OCI-LY7 (cell line): ENCODE results near the gene PLXNC1. TPM values are rescaled to one million over a fixed set of nuclear protein-coding genes. Genes with fewer than 3 reads are reported as not detected.
A peak's percentile ranks its signal among the peaks of the same experiment; 100 is the strongest.

Experiments
- BruUV-seq: library from RNA; stranded (reverse); fragments of 400-500 nt; replicated peaks from 2 replicates; lab custom pipeline; 2021; lab: Mats Ljungman, UMichigan
- CTCF ChIA-PET: fragments of 300-600 bp; sonication (Branson Sonifier 250); formaldehyde crosslinking; loops from one replicate; lab custom pipeline; 2022; ENCODE audit warnings: antibody characterized with exemption; ENCODE audit not compliant: unreplicated experiment; lab: Charles Lee
- POLR2A ChIA-PET: fragments of 300-600 bp; sonication (Branson Sonifier 250); formaldehyde crosslinking; loops from one replicate; lab custom pipeline; 2022; ENCODE audit warnings: antibody characterized with exemption; lab: Charles Lee
- DNase-seq: peaks from one replicate; pipeline ENCODE4 v3.0.0-alpha.2; 2015; ENCODE audit warnings: low spot score
- H2AFZ ChIP-seq: fragments of 200-600 bp; sonication (generic), shearing (Covaris generic); 2 replicates; pipeline ENCODE4 v1.6.1; 2014; ENCODE audit warnings: mild to moderate bottlenecking, antibody characterized with exemption, low read length, moderate library complexity
- H3K27ac ChIP-seq: fragments of 200-600 bp; sonication (generic); 2 replicates; pipeline ENCODE4 v1.5.1; 2014; ENCODE audit warnings: mixed run types, low read depth, mild to moderate bottlenecking, moderate library complexity, low read length, inconsistent platforms; ENCODE audit not compliant: poor library complexity, severe bottlenecking
- H3K36me3 ChIP-seq: fragments of 200-600 bp; sonication (generic); 2 replicates; pipeline ENCODE4 v1.6.1; 2014; ENCODE audit warnings: mild to moderate bottlenecking, antibody characterized with exemption, low read length, moderate library complexity, mixed read lengths; ENCODE audit not compliant: insufficient read depth
- H3K4me1 ChIP-seq: fragments of 200-600 bp; sonication (generic); 2 replicates; pipeline ENCODE4 v1.5.1; 2014; ENCODE audit warnings: mild to moderate bottlenecking, low read length; ENCODE audit not compliant: insufficient read depth, poor library complexity, severe bottlenecking
- H3K4me2 ChIP-seq: fragments of 200-600 bp; sonication (generic); 2 replicates; pipeline ENCODE4 v1.6.1; 2014; ENCODE audit warnings: mild to moderate bottlenecking, low read length
- H3K4me3 ChIP-seq: fragments of 200-600 bp; sonication (generic); 2 replicates; pipeline ENCODE4 v1.5.1; 2014; ENCODE audit warnings: mild to moderate bottlenecking, low read depth, low read length; ENCODE audit not compliant: poor library complexity, severe bottlenecking
- H3K79me2 ChIP-seq: fragments of 200-600 bp; sonication (generic); 2 replicates; pipeline ENCODE4 v1.6.1; 2016; ENCODE audit warnings: low read depth, mild to moderate bottlenecking, low read length, moderate library complexity, mixed read lengths; ENCODE audit not compliant: insufficient read depth
- H3K9me2 ChIP-seq: fragments of 200-600 bp; sonication (generic); 2 replicates; pipeline ENCODE4 v1.6.1; 2016; ENCODE audit warnings: mild to moderate bottlenecking, low read length, mixed read lengths; ENCODE audit not compliant: insufficient read depth
- H3K9me3 ChIP-seq: fragments of 200-600 bp; sonication (generic); 2 replicates; pipeline ENCODE4 v1.6.1; 2014; ENCODE audit warnings: mild to moderate bottlenecking, mixed run types, low read length, mixed read lengths
- H4K20me1 ChIP-seq: fragments of 200-600 bp; sonication (generic); 2 replicates; pipeline ENCODE4 v1.6.1; 2014; ENCODE audit warnings: mild to moderate bottlenecking, antibody characterized with exemption, low read length, moderate library complexity, mixed read lengths; ENCODE audit not compliant: insufficient read depth
- CTCF ChIP-seq: fragments of 200-600 bp; sonication (generic); conservative IDR thresholded peaks from 2 replicates; pipeline ENCODE4 v1.5.1; 2014; ENCODE audit warnings: mild to moderate bottlenecking, antibody characterized with exemption, low read length, moderate library complexity, mixed read lengths
- EZH2phosphoT487 ChIP-seq: fragments of 200-600 bp; sonication (generic); IDR thresholded peaks from 2 replicates; pipeline ENCODE4 v1.6.1; 2018; ENCODE audit warnings: low read depth, borderline replicate concordance, mild to moderate bottlenecking, mixed run types, antibody characterized with exemption, low read length, moderate library complexity, mixed read lengths
- intact Hi-C: fragments of 100-400 bp; cut with micrococcal nuclease; formaldehyde crosslinking; loops from one replicate; pipeline ENCODE4 v1.10.0; 2022; ENCODE audit not compliant: unreplicated experiment
- total RNA-seq, 2 experiments: library from RNA; depleted of rRNA in 1 of 2; stranded (reverse); fragments of >200 nt in 1 of 2; shearing (Covaris generic) in 1 of 2; gene quantifications; 2 replicates each; pipeline ENCODE4 v1.2.3, GENCODE V29; 2014 to 2022

PLXNC1 gene
- total RNA-seq, 2 experiments from 2014 or later = 4.5 to 8.0 TPM

DNA sequence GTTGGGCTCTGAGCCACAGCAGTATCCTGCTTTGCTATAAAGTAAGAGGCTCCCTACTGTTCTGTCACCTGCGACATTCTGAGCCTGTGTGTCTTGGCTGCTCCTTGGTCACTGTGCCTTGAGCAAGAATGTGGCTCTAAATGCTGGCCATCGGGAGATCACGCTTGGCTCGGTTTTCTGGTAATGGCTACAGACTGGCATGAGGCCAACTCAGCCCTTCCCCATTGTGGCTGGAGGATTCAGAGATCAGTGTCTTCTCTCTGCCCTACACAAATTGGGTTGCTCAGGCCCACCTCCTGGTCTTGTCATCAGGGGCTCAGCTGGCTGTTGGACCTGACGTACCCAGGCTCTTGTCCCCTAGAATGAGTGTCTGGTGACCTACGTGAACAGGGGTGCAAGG lies 94.5 kb downstream of the PLXNC1 start:
- no peak for DNase-seq
- no peaks in the 10 kb centered on the region for H3K9me3 ChIP-seq
- H3K9me2 ChIP-seq = no peaks in the 10 kb centered on the region
- intact Hi-C loops = loop anchor here (5.0 kb wide), 1 partner anchor 71 kb away; no protein-coding TSS in a partner anchor
- ChIA-PET POLR2A (interaction anchor here (1.0 kb wide), 1 partner anchor 9 kb away, joined by 3 read pairs; no protein-coding TSS in a partner anchor), CTCF (no interaction called here)
- H3K4me2 ChIP-seq = no peak overlapping the region
- no peak overlapping the region for H3K4me3 ChIP-seq
- no peaks in the 10 kb centered on the region for H3K36me3 ChIP-seq
- H3K27ac ChIP-seq = no peak overlapping the region
- H4K20me1 ChIP-seq = peaks cover 12% of the 10 kb centered on the region; the same call in 1 of the 2 replicates
- H2AFZ ChIP-seq = no peak overlapping the region
- H3K4me1 ChIP-seq = peaks cover 62% of the 10 kb centered on the region
- no peak for TF ChIP-seq CTCF
- no peak for TF ChIP-seq EZH2phosphoT487
- BruUV-seq = no TSS peak
- no peaks in the 10 kb centered on the region for H3K79me2 ChIP-seq

- H3K4me2 ChIP-seq = peak overlapping the region; percentile 51
- no peaks in the 10 kb centered on the region for H3K79me2 ChIP-seq
- no TSS peak for BruUV-seq
- H3K4me3 ChIP-seq = no peak overlapping the region
- H3K9me2 ChIP-seq = no peaks in the 10 kb centered on the region
- H2AFZ ChIP-seq = peak overlapping the region; percentile 3; the same call in 1 of the 2 replicates
- ChIA-PET POLR2A (interaction anchor here (0.8 to 1.2 kb wide), 3 partner anchors 10 to 37 kb away, joined by 3 to 4 read pairs (median 4); no protein-coding TSS in a partner anchor), CTCF (no interaction called here)
- peak; percentile 51 for DNase-seq
- H3K4me1 ChIP-seq = peaks cover 52% of the 10 kb centered on the region
- intact Hi-C loops = loop anchor here (5.0 kb wide), 1 partner anchor 72 kb away; no protein-coding TSS in a partner anchor
- TF ChIP-seq EZH2phosphoT487 = no peak
- TF ChIP-seq CTCF = no peak
- peaks cover 5% of the 10 kb centered on the region; the same call in 1 of the 2 replicates for H4K20me1 ChIP-seq
- no peaks in the 10 kb centered on the region for H3K36me3 ChIP-seq
- H3K27ac ChIP-seq = no peak overlapping the region
- H3K9me3 ChIP-seq = no peaks in the 10 kb centered on the region
Measured at GRCh38 chr12:94244165-94245133, 96.1 kb downstream of the PLXNC1 start.
